Stimulated activated memory B cell treated with anti-CD40 and anti-IgM and Interleukin-4, amounts not matched to agents 10 μg/mL and 1 μg/mL and 100 μg/mL, for 72 hours (primary cell): ENCODE measurements around the gene LARGE2.

Experiments
- ATAC-seq: fragments of 150-1000 bp; cut with Tn5 transposase; 2 replicates; pipeline ENCODE4 v1.10.0; 2021
- H3K27ac Mint-ChIP-seq: one replicate; pipeline ENCODE4 v1.8.0; 2022; ENCODE audit warnings: mild to moderate bottlenecking, mixed read lengths
- H3K27me3 Mint-ChIP-seq: one replicate; pipeline ENCODE4 v1.8.0; 2022; ENCODE audit warnings: mixed read lengths
- H3K36me3 Mint-ChIP-seq: one replicate; pipeline ENCODE4 v1.8.0; 2022; ENCODE audit warnings: mixed read lengths
- H3K4me1 Mint-ChIP-seq: one replicate; pipeline ENCODE4 v1.8.0; 2022; ENCODE audit warnings: mixed read lengths
- H3K4me3 Mint-ChIP-seq: one replicate; pipeline ENCODE4 v1.8.0; 2022; ENCODE audit warnings: mild to moderate bottlenecking, moderate library complexity, mixed read lengths
- H3K9me3 Mint-ChIP-seq: one replicate; pipeline ENCODE4 v1.8.0; 2022; ENCODE audit warnings: mixed read lengths

Gene LARGE2

GRCh38 chr11:45918962-45919675, 3.3 kb upstream of the LARGE2 start:
- Mint-ChIP-seq H3K27ac (peak overlapping the region; percentile 85), H3K4me1 (peaks cover 62% of the 10 kb centered on the region), H3K4me3 (peak overlapping the region; percentile 89), H3K9me3 (no peaks in the 10 kb centered on the region), H3K36me3 (peaks cover 19% of the 10 kb centered on the region), H3K27me3 (no peaks in the 10 kb centered on the region)
- no peak for ATAC-seq

- Mint-ChIP-seq H3K27ac (peak overlapping the region; percentile 85), H3K4me3 (peak overlapping the region; percentile 55), H3K27me3 (no peaks in the 10 kb centered on the region), H3K36me3 (peaks cover 13% of the 10 kb centered on the region), H3K4me1 (peaks cover 70% of the 10 kb centered on the region), H3K9me3 (no peaks in the 10 kb centered on the region)
- ATAC-seq: no peak
Measured at GRCh38 chr11:45919806-45920530, 2.5 kb upstream of the LARGE2 start.

GRCh38 chr11:45920531-45921477, 1.7 kb upstream of the LARGE2 start:
- no peak for ATAC-seq
- Mint-ChIP-seq H3K9me3 (no peaks in the 10 kb centered on the region), H3K36me3 (peaks cover 7% of the 10 kb centered on the region), H3K27ac (peak overlapping the region; percentile 85), H3K4me3 (peak overlapping the region; percentile 76), H3K27me3 (no peaks in the 10 kb centered on the region), H3K4me1 (peaks cover 63% of the 10 kb centered on the region)

- H3K27me3 Mint-ChIP-seq: no peaks in the 10 kb centered on the region
- peak overlapping the region; percentile 76 for H3K4me3 Mint-ChIP-seq
- H3K36me3 Mint-ChIP-seq: no peaks in the 10 kb centered on the region
- ATAC-seq: no peak
- no peaks in the 10 kb centered on the region for H3K9me3 Mint-ChIP-seq
- peak overlapping the region; percentile 85 for H3K27ac Mint-ChIP-seq
- H3K4me1 Mint-ChIP-seq: peaks cover 61% of the 10 kb centered on the region
Measured at GRCh38 chr11:45921561-45922424, 663 bp upstream of the LARGE2 start.

GRCh38 chr11:45924036-45924915, 1.8 kb downstream of the LARGE2 start:
- Mint-ChIP-seq H3K27ac (peak overlapping the region; percentile 82), H3K36me3 (peaks cover 14% of the 10 kb centered on the region), H3K27me3 (no peaks in the 10 kb centered on the region), H3K4me3 (peak overlapping the region; percentile 68), H3K9me3 (no peaks in the 10 kb centered on the region), H3K4me1 (peaks cover 68% of the 10 kb centered on the region)
- no peak for ATAC-seq

GRCh38 chr11:45924927-45925326, 2.5 kb downstream of the LARGE2 start:
- peaks cover 14% of the 10 kb centered on the region for H3K36me3 Mint-ChIP-seq
- H3K4me3 Mint-ChIP-seq: peak overlapping the region; percentile 68
- no peaks in the 10 kb centered on the region for H3K27me3 Mint-ChIP-seq
- H3K27ac Mint-ChIP-seq: peak overlapping the region; percentile 82
- no peaks in the 10 kb centered on the region for H3K9me3 Mint-ChIP-seq
- no peak for ATAC-seq
- H3K4me1 Mint-ChIP-seq: peaks cover 67% of the 10 kb centered on the region

- no peak overlapping the region for H3K4me3 Mint-ChIP-seq
- peaks cover 67% of the 10 kb centered on the region for H3K4me1 Mint-ChIP-seq
Measured at GRCh38 chr11:45925550-45925949, 3.1 kb downstream of the LARGE2 start.

GRCh38 chr11:45926001-45926401, 3.5 kb downstream of the LARGE2 start:
- ATAC-seq: no peak
- Mint-ChIP-seq H3K9me3 (no peaks in the 10 kb centered on the region), H3K4me1 (peaks cover 69% of the 10 kb centered on the region), H3K27ac (peak overlapping the region; percentile 82), H3K4me3 (no peak overlapping the region), H3K27me3 (no peaks in the 10 kb centered on the region), H3K36me3 (peaks cover 14% of the 10 kb centered on the region)

More at GRCh38 chr11:45925550-45925949, 3.1 kb downstream of the LARGE2 start:
- H3K27ac Mint-ChIP-seq: peak overlapping the region; percentile 82
- no peak for ATAC-seq
- H3K9me3 Mint-ChIP-seq: no peaks in the 10 kb centered on the region
- no peaks in the 10 kb centered on the region for H3K27me3 Mint-ChIP-seq
- peaks cover 14% of the 10 kb centered on the region for H3K36me3 Mint-ChIP-seq

- no peak for ATAC-seq
- no peaks in the 10 kb centered on the region for H3K9me3 Mint-ChIP-seq
- H3K36me3 Mint-ChIP-seq: peaks cover 19% of the 10 kb centered on the region
- H3K27me3 Mint-ChIP-seq: no peaks in the 10 kb centered on the region
- peaks cover 69% of the 10 kb centered on the region for H3K4me1 Mint-ChIP-seq
- peak overlapping the region; percentile 94 for H3K27ac Mint-ChIP-seq
- no peak overlapping the region for H3K4me3 Mint-ChIP-seq
Measured at GRCh38 chr11:45926536-45927331, 4.3 kb downstream of the LARGE2 start.

- Mint-ChIP-seq H3K27ac (peak overlapping the region; percentile 94), H3K9me3 (no peaks in the 10 kb centered on the region), H3K4me1 (peaks cover 74% of the 10 kb centered on the region), H3K27me3 (no peaks in the 10 kb centered on the region), H3K36me3 (peaks cover 25% of the 10 kb centered on the region), H3K4me3 (no peak overlapping the region)
- ATAC-seq: no peak
Measured at GRCh38 chr11:45927332-45927683, 4.9 kb downstream of the LARGE2 start.

GRCh38 chr11:45927684-45928413, 5.4 kb downstream of the LARGE2 start:
- no peaks in the 10 kb centered on the region for H3K27me3 Mint-ChIP-seq
- H3K27ac Mint-ChIP-seq: peak overlapping the region; percentile 94
- no peak overlapping the region for H3K4me3 Mint-ChIP-seq
- no peaks in the 10 kb centered on the region for H3K9me3 Mint-ChIP-seq
- peaks cover 25% of the 10 kb centered on the region for H3K36me3 Mint-ChIP-seq
- H3K4me1 Mint-ChIP-seq: peaks cover 79% of the 10 kb centered on the region
- ATAC-seq: no peak

GRCh38 chr11:45928535-45929215, 6.2 kb downstream of the LARGE2 start:
- Mint-ChIP-seq H3K4me3 (no peak overlapping the region), H3K9me3 (no peaks in the 10 kb centered on the region), H3K36me3 (peaks cover 33% of the 10 kb centered on the region), H3K4me1 (peaks cover 82% of the 10 kb centered on the region), H3K27me3 (no peaks in the 10 kb centered on the region), H3K27ac (peak overlapping the region; percentile 94)
- no peak for ATAC-seq
